ENCODE results near the gene TMA16. TPM values are rescaled to one million over a fixed set of nuclear protein-coding genes. Genes with fewer than 3 reads are reported as not detected.
A peak's percentile ranks its signal among the peaks of the same experiment; 100 is the strongest.

Gene TMA16
- total and polyA plus RNA-seq, 2 donors from 2014 or later, result 12.8 to 26.9 TPM

- Histone ChIP-seq H3K9me3 (ENCODE audit: control insufficient read depth in 2 of 3, insufficient read depth in 1 of 3, low read length in 3 of 3) (no peaks in the 10 kb centered on the region), H3K4me3 (ENCODE audit: low read length in 3 of 3) (no peak overlapping the region), H3K27ac (ENCODE audit: low read depth in 2 of 2, low read length in 2 of 2) (no peak overlapping the region), H3K4me1 (ENCODE audit: control insufficient read depth in 2 of 3, insufficient read depth in 2 of 3, low read depth in 1 of 3, low read length in 3 of 3) (no peaks in the 10 kb centered on the region), H3K36me3 (ENCODE audit: control insufficient read depth in 2 of 3, insufficient read depth in 3 of 3, low read length in 3 of 3) (no peaks in the 10 kb centered on the region), H3K9ac (ENCODE audit: low read length in 3 of 3) (no peak overlapping the region), H3K27me3 (ENCODE audit: control insufficient read depth, insufficient read depth, low read length) (no peaks in the 10 kb centered on the region)
- FAIRE-seq (peak; percentile 47), DNase-seq (peak in 3 of 5 donors; percentile 20 to 73 (median 65))
- peak; percentile 68 for TF ChIP-seq CTCF (IDR thresholded peaks at IDR 0.05; ENCODE audit: borderline replicate concordance, extremely low read depth, insufficient read depth)
- intact Hi-C loops (cut with DNase I), result loop anchor here (10.0 kb wide), 1 partner anchor 1054 kb away; no protein-coding TSS in a partner anchor
Observed at GRCh38 chr4:163548481-163549243, 54.2 kb downstream of the TMA16 start.

- Histone ChIP-seq H3K9me3 (ENCODE audit: control insufficient read depth in 2 of 3, insufficient read depth in 1 of 3, low read length in 3 of 3) (no peaks in the 10 kb centered on the region), H3K9ac (ENCODE audit: low read length in 3 of 3) (peak overlapping the region in 1 of 3 donors; percentile 42), H3K27ac (ENCODE audit: low read depth in 2 of 2, low read length in 2 of 2) (no peak overlapping the region), H3K27me3 (ENCODE audit: control insufficient read depth, insufficient read depth, low read length) (no peaks in the 10 kb centered on the region), H3K36me3 (ENCODE audit: control insufficient read depth in 2 of 3, insufficient read depth in 3 of 3, low read length in 3 of 3) (no peaks in the 10 kb centered on the region), H3K4me3 (ENCODE audit: low read length in 3 of 3) (peak overlapping the region in 2 of 3 donors; percentile 67 to 76), H3K4me1 (ENCODE audit: control insufficient read depth in 2 of 3, insufficient read depth in 2 of 3, low read depth in 1 of 3, low read length in 3 of 3) (no peaks in the 10 kb centered on the region)
- no peak for TF ChIP-seq CTCF (IDR thresholded peaks at IDR 0.05; ENCODE audit: borderline replicate concordance, extremely low read depth, insufficient read depth)
- intact Hi-C loops (cut with DNase I), result no loop called here
- FAIRE-seq (no peak), DNase-seq (no peak)
Observed at GRCh38 chr4:163550869-163551267, 56.4 kb downstream of the TMA16 start.

GRCh38 chr4:163553146-163553545 lies 58.7 kb downstream of the TMA16 start:
- no peaks in the 10 kb centered on the region for H3K27me3 ChIP-seq (ENCODE audit: control insufficient read depth, insufficient read depth, low read length)
- no peak overlapping the region for H3K27ac ChIP-seq (ENCODE audit: low read depth in 2 of 2, low read length in 2 of 2)
- intact Hi-C loops (cut with DNase I), result no loop called here
- DNase-seq (no peak), FAIRE-seq (no peak)
- H3K4me3 ChIP-seq (ENCODE audit: low read length in 3 of 3), result no peak overlapping the region
- no peaks in the 10 kb centered on the region for H3K4me1 ChIP-seq (ENCODE audit: control insufficient read depth in 2 of 3, insufficient read depth in 2 of 3, low read depth in 1 of 3, low read length in 3 of 3)
- no peaks in the 10 kb centered on the region for H3K36me3 ChIP-seq (ENCODE audit: control insufficient read depth in 2 of 3, insufficient read depth in 3 of 3, low read length in 3 of 3)
- H3K9me3 ChIP-seq (ENCODE audit: control insufficient read depth in 2 of 3, insufficient read depth in 1 of 3, low read length in 3 of 3), result no peaks in the 10 kb centered on the region
- no peak for TF ChIP-seq CTCF (IDR thresholded peaks at IDR 0.05; ENCODE audit: borderline replicate concordance, extremely low read depth, insufficient read depth)
- H3K9ac ChIP-seq (ENCODE audit: low read length in 3 of 3), result no peak overlapping the region
